H1 (cell line): Measurements from ENCODE around the gene SEMA3A. TPM values are rescaled to one million over a fixed set of nuclear protein-coding genes. Genes with fewer than 3 reads are reported as not detected.

Experiments
- CHD7 ChIP-seq: fragments of 300-600 bp; sonication (generic); IDR thresholded peaks from 2 replicates; pipeline ENCODE4 v1.7.1; 2012; ENCODE audit warnings: low read length, moderate library complexity, mild to moderate bottlenecking, inconsistent platforms; ENCODE audit not compliant: insufficient replicate concordance
- YY1 ChIP-seq: IDR thresholded peaks from 2 replicates; pipeline ENCODE4 v1.6.1; 2011; ENCODE audit warnings: low read depth, mild to moderate bottlenecking, low read length
- polyA plus RNA-seq, 7 experiments: library from polyadenylated mRNA; depleted of rRNA in 3 of 7; stranded (reverse) in 5 of 7; unstranded in 2 of 7; fragments of >200 nt in 5 of 7; fragments of 200-250 nt in 2 of 7; gene quantifications; 1 replicate in 5 of 7; 2 replicates in 1 of 7; 4 replicates in 1 of 7; pipeline versions ENCODE4 v1.2.1 to v1.2.3, GENCODE V29; 2011 to 2013; ENCODE audit warnings: missing spikeins in 2 of 7, mixed read lengths in 2 of 7
- total RNA-seq: library from RNA; stranded (reverse); fragmentation: NEBNext Ultra II Directional; extraction: Animal tissue kit (Norgen Biotek cat#: 25700); gene quantifications from 2 replicates; pipeline ENCODE4 v1.2.1, GENCODE V29; 2021

SEMA3A gene
- total and polyA plus RNA-seq, 2 of the 8 experiments (the other 6 are each of a cell fraction or from before 2014, with no cell fraction given): 8.1 to 45.9 TPM

- no peak for TF ChIP-seq YY1
- no peak for TF ChIP-seq CHD7
Measured at GRCh38 chr7:84200859-84201258, 6.3 kb upstream of the SEMA3A start (continued).
